Left ventricle myocardium inferior (tissue), 1 donor: Measurements from ENCODE around the gene BUB3. TPM values are rescaled to one million over a fixed set of nuclear protein-coding genes. Genes with fewer than 3 reads are reported as not detected.

ENCODE experiments used
- DNase-seq: peaks from one replicate; pipeline ENCODE4 v3.0.0-alpha.2; 2020
- H3K27ac ChIP-seq: fragments of 200-600 bp; replicated peaks from 2 replicates; pipeline ENCODE4 v1.8.0; 2021
- H3K27me3 ChIP-seq: fragments of 200-600 bp; 2 replicates; pipeline ENCODE4 v1.8.0; 2021; ENCODE audit warnings: low read depth
- H3K36me3 ChIP-seq: fragments of 200-600 bp; 2 replicates; pipeline ENCODE4 v1.8.0; 2021
- H3K4me1 ChIP-seq: fragments of 200-600 bp; 2 replicates; pipeline ENCODE4 v1.8.0; 2021
- H3K4me3 ChIP-seq: fragments of 200-600 bp; 2 replicates; pipeline ENCODE4 v1.8.0; 2021; ENCODE audit warnings: mild to moderate bottlenecking, moderate library complexity
- H3K9me3 ChIP-seq: fragments of 200-600 bp; replicated peaks from 2 replicates; pipeline ENCODE4 v1.8.0; 2021
- intact Hi-C: fragments of 100-400 bp; cut with micrococcal nuclease; formaldehyde crosslinking; loops from one replicate; pipeline ENCODE4 v1.11.0; 2022
- total RNA-seq: library from RNA; stranded (reverse); fragmentation: NEBNext Ultra II Directional; extraction: Animal tissue kit (Norgen Biotek cat#: 25700); gene quantifications from one replicate; pipeline ENCODE4 v1.2.1, GENCODE V29; 2021
- TF ChIP-seq, protein P1 (sequence below): fragments of 200-600 bp; IDR thresholded peaks from 2 replicates; pipeline ENCODE4 v1.8.0; 2021; ENCODE audit warnings: antibody characterized with exemption, mild to moderate bottlenecking, borderline replicate concordance
- donor health status: DM: no; HTN: yes; CAD: no; lungs with severe emphysema.

The BUB3 gene
- total RNA-seq, 1 donor from 2014 or later, result 33.5 TPM

DNA sequence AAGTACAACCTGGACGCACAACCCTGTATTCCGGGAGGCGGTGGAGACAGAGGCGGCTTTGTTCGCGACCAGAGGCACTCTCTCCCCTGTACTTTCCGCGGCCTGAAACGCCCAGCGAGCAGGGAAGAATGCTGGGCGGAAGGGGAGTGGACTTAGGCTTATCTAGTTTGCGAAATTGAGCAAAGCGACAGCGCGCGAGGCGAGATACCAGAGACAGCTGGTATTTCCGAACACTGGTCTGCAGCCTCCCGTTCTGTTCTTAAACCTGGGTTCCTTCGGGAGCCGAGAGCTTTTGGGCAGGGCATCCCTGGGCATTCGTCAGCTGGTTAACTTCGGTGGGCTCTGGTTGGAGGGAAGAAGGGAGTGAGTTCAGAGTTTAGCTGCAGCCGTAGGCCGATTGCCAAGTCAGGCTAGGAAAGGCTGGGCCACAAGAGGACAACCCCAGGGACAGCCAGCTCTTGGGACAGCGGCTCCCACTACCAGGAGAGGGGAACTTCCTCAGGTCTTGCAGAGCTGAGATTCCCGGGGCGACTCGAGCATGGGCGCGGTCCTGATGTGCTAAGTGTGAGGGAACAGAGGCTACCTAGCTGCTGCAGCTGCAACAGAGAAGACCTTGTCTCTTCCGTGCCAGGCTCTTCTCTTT is 14.6 kb upstream of the BUB3 start:
- no peak for DNase-seq
- Histone ChIP-seq H3K4me1 (peaks cover 56% of the 10 kb centered on the region), H3K4me3 (peak overlapping the region; percentile 9), H3K36me3 (no peaks in the 10 kb centered on the region), H3K27me3 (peaks cover 100% of the 10 kb centered on the region), H3K27ac (no peak overlapping the region), H3K9me3 (no peaks in the 10 kb centered on the region)
- intact Hi-C loops, result no loop called here
- TF ChIP-seq, protein P1, sequence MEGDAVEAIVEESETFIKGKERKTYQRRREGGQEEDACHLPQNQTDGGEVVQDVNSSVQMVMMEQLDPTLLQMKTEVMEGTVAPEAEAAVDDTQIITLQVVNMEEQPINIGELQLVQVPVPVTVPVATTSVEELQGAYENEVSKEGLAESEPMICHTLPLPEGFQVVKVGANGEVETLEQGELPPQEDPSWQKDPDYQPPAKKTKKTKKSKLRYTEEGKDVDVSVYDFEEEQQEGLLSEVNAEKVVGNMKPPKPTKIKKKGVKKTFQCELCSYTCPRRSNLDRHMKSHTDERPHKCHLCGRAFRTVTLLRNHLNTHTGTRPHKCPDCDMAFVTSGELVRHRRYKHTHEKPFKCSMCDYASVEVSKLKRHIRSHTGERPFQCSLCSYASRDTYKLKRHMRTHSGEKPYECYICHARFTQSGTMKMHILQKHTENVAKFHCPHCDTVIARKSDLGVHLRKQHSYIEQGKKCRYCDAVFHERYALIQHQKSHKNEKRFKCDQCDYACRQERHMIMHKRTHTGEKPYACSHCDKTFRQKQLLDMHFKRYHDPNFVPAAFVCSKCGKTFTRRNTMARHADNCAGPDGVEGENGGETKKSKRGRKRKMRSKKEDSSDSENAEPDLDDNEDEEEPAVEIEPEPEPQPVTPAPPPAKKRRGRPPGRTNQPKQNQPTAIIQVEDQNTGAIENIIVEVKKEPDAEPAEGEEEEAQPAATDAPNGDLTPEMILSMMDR, result no peak

DNA sequence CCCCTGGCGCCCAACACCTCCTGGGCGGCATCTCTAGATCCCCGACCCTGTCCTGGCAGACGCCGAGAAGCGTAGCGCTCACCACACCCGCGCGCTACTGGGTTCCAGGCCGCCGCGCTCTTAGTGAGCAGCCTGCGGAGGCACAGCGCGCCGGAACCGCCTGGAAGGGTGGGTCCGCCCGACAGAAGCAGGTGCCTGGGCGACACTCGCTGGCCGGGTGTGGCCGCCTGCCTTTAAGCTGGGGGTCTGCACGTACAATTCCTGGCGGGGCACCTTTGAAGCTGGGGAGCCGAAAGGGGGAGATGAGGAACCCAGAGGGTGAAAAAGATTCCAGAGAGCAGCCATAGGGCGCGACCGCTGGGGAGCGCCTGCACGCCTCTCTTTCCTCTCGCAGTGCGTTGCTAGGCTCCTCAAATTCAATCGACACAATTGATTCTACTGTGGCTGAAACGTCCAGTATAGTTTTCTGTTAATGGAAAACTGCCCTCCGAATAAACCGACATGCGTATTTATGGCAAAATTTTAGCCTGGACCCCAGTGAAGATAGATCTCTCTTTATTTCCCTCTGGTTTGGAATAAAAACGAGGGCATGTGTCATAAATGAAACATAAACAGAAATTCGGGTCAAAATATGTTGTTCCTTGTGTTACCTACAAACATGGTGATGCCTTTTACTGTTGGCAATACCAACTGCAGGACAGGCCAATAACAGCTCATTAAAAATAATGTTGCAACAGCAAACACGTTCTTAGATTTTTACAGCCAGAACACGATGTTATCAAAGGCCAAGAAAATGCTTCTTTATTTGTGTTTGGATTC is 13.8 kb upstream of the BUB3 start:
- intact Hi-C loops, result no loop called here
- Histone ChIP-seq H3K4me1 (peaks cover 49% of the 10 kb centered on the region), H3K9me3 (no peaks in the 10 kb centered on the region), H3K4me3 (peak overlapping the region; percentile 9), H3K27ac (no peak overlapping the region), H3K27me3 (peaks cover 100% of the 10 kb centered on the region), H3K36me3 (no peaks in the 10 kb centered on the region)
- TF ChIP-seq, protein P1, result no peak
- DNase-seq, result no peak

DNA sequence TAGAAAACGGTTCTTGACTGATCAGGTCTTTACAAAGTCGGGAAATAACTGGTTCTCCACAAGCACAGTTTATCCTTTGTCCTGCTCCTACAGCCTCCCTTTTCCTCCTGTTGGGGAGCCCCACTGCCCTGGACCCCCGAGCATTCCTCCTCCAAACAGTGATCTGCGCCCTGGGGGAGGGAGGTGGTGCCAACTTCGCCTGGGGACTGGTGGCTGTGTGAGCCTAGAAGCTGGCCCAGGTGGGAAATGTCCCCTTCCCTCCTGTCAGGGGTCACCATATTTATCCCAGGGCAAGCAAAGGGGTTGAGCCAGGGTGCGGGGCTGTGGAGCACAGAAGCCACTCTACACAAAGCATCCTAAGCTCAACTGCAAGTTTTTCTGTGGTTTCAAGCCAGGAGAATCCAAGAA is 13.2 kb upstream of the BUB3 start:
- Histone ChIP-seq H3K9me3 (no peaks in the 10 kb centered on the region), H3K4me1 (peaks cover 49% of the 10 kb centered on the region), H3K36me3 (no peaks in the 10 kb centered on the region), H3K4me3 (no peak overlapping the region), H3K27me3 (peaks cover 100% of the 10 kb centered on the region), H3K27ac (no peak overlapping the region)
- TF ChIP-seq, protein P1, result no peak
- intact Hi-C loops, result no loop called here
- DNase-seq, result no peak

DNA sequence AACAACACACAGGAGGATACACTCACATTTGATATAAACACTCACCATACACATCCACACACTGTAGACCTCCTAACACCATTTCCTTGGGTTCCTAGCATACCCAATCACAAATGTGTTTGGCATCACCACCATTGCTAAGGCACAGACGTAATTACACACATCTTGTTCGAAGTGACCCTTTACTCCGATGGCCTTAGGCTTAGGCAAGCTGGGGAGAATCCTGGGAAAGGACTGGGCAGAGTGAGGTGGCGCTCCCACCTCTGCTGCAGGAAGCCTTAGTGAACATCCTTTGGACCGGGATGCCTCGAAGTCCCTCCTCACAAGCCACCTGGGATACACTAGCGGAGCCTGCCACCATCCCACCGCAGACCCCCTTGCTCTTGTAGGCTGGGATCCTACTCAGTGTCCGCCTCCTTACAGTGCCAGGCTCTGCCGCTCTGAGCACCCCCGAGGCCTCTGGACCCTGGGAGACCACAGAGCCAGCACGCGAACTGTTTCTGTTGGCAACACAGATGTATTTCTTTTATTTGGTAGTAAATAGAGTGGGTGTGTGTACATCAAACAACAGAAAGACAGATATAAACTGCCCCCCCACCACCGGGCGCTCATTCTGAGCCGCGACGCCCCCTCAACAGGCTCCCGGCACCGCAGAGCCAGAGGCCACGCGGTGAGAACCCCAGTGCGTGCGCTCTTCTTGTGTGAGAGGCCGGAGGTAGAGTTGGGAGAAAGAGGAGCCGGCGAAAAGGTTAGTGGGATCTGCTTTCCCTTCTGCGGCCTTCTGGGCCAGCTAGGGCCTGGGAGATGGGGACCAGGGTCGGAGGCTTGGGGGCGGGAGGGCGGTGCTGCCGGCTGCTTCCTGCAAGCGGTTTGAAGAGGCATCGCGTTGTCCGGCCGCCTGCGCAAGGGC is 12.2 kb upstream of the BUB3 start:
- intact Hi-C loops, result no loop called here
- Histone ChIP-seq H3K4me3 (peak overlapping the region; percentile 9), H3K27me3 (peaks cover 100% of the 10 kb centered on the region), H3K4me1 (peaks cover 46% of the 10 kb centered on the region), H3K36me3 (no peaks in the 10 kb centered on the region), H3K27ac (no peak overlapping the region), H3K9me3 (no peaks in the 10 kb centered on the region)
- DNase-seq, result no peak
- TF ChIP-seq, protein P1, result no peak

DNA sequence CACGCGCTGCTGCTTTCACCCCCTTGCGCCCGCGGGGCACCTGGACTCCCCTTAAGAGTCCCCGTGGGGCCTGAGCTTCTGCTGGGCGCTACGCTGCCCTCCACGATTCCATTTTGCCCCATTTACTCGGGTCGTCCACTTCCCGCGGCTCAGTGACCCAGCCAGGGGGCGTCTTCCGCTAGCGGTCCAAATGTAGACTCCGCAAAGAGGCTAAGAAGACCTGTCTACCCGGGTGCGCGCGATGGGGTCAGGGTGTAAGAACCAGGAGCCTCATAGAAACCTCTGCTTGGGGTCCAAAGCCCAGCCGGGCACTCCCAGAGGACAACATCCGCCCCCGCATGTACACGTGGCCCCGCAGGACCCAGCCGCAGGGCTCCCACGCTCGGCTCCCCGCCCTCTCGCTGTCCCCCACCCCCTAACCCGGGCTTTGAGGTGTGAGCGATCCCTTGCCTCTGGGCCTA is 11.5 kb upstream of the BUB3 start:
- H3K27ac ChIP-seq, result no peak overlapping the region
- TF ChIP-seq, protein P1, result no peak
- no peaks in the 10 kb centered on the region for H3K36me3 ChIP-seq
- DNase-seq, result no peak
- peaks cover 100% of the 10 kb centered on the region for H3K27me3 ChIP-seq
- no peaks in the 10 kb centered on the region for H3K9me3 ChIP-seq
- intact Hi-C loops, result no loop called here
- peak overlapping the region; percentile 9 for H3K4me3 ChIP-seq
- H3K4me1 ChIP-seq, result peaks cover 42% of the 10 kb centered on the region
